HG03354 (cell line): ENCODE data around the gene IRF1.
"Not testable (repeated sequence)": the region's sequence is repeated elsewhere in the genome, so short reads cannot be mapped to it uniquely, and the experiment has no call there.

ENCODE experiments used
- ATAC-seq: cut with Tn5 transposase; IDR thresholded peaks from one replicate; pipeline ENCODE4 v1.9.1; 2021; ENCODE audit warnings: mild to moderate bottlenecking; ENCODE audit not compliant: unreplicated experiment, poor library complexity, severe bottlenecking

Gene IRF1

DNA sequence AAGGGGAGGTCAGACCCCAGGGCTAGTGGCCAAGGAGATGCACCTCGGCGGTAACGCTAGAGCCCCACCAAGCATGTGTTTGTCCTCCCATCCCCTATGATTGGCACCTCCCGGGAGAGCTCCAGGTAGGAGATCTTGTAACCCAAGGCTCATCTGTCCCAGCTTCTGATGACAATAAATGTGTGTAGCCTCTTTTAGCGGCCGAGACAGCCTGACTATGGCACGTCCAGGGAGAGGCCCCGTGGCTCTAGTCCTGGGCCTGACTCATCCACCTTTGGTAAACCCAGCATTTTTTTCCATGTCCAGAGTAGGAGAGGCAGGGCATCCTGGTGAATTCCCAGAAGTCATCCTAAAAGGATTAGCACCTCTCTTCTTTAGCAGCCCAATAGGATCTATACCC is 39.2 kb downstream of the IRF1 start:
- ATAC-seq = no peak

DNA sequence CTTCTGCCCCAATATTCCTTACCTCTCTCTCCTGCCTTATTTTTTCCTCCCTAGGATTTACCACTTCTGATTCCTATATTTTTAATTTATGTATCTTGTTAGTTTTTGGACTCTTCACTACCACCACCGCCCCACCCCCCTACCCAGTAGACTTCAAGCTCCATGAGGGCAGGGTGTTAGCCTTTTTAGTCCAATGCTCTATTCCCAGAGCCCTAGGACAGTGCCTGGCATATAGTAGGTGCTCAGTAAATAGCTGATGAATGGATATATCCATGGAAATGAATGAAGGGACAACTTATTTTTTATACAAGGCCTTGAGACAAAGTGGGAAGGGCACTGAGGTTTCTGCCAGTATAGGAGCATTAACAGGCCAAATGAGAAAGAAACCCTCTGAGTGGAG is 41.5 kb downstream of the IRF1 start:
- ATAC-seq = no peak

DNA sequence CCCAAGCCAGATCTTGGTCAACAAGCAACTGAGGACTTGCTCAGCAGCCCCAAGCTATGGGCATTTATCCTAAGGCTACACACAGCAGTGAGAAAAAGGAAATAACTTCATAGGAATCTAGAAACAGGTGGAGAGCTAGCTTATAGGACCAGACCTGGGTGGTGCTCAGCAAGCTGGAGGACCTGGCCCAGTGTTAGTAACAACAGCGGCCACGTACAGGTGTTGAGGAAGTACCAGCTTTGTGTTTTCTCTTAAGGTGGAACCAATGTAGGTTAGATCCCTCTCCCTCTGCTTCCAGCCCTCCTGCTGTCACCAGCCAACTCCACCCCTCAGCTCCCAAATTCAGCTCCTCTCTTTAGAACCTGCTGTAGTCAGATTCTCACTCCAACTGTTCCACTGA is 43.4 kb downstream of the IRF1 start:
- no peak for ATAC-seq

DNA sequence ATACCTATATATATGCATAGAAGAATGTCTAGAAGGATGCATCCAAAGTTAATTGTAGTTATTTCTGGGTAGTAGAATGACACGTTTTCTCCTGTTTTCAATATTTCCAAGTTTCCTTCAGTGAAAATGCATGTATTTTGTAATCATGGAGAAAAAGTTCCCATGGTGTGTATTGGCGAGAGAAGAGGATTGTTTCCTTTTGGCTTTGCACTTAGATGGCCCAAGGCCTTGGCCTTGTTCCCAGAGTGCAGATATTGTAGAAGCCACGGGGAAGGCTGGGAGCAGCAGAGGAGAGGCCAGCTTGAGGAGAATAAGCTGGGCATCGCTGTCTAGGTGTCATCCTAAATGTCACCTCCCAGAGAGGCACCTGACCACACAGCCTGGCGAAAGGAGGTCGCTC is 44.0 kb downstream of the IRF1 start:
- no peak for ATAC-seq

DNA sequence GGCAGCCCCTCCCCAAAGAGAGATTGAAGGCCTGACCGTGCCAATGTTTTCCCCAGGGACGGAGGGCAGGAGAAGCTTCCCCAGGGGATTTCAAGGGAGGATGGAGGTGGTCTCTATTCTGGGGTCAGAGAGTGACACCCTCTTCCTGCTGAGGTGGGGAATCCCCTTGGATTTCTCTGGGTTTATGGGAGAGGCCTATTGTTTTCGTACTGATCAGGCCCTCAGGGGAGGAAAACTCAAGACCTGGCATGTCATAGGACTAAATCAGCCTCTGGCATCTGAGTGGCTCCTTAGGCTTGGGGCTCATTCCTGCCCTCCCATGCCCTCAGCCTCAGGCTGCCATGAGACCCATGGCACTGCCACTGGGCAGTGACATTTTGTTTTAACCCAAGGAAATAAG is 44.6 kb downstream of the IRF1 start:
- no peak for ATAC-seq

DNA sequence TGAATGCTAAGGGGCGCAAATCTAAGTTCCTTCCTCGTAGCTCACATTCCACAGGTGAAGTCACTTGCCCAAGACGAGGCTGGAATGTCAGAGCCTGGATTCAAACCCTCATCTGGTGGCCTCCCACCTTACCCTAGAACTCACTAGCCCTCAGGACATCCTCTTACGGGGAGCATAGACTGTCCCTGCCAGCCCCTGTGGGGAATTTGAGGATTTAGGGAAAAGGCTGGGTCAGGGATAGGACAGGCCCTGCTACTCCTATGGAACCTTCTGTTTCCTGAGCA is 45.0 kb downstream of the IRF1 start:
- ATAC-seq = no peak

DNA sequence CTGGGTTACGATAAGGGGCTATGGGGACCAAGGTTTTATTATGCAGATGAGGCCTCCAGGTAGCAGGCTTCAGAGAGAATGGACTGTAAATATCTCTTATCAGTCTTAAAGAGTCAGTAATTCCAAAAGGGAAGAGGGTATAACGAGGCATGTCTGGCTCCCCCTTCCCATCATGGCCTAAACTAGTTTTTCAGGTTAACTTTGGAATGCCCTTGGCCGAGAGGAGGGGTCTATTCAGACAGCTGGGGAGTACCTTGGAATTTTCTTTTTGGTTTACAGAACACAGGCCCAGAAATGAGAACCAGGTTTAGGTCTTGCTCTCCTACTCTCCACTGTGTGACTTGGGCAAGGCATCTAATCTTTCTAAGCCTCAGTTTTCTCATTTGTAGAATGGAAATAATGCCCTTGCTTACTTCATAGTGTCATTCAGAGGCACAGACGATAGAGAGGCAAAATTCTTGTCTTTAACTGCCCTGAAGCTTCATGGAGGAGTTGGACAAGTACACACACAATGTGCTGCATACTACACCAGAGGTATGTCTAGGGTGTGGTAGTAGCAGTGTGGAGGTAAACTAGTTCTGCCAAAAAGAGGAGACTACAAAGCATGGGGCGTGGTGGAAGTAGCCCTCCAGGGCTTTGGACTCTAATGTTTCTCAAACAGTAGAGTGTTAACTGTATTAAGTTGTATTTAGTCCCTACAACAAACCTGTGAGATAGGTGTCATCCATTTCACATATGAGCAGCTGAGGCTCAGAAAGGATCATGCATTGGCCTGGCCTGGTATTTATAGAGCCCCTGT is 45.5 kb downstream of the IRF1 start:
- no peak for ATAC-seq

DNA sequence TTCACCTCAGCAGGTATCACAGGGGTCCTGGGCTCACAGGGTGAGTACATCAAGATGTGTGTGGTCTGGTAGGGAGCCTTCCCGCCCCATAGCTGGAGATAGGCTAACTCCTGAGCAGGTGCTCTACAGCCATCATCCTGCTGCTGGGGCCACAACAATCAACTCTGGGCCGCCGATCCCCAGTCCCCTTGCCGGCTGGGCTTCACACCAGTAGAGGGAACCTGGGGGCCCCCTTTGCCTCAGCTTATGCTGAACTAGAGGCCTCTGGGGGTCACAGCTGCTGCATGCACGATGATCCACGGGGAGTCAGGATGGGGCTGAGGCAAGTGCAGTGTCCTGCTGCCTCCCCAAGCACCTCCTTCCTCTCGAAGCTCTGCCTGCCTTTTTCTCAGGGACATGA is 46.5 kb downstream of the IRF1 start:
- ATAC-seq = no peak

DNA sequence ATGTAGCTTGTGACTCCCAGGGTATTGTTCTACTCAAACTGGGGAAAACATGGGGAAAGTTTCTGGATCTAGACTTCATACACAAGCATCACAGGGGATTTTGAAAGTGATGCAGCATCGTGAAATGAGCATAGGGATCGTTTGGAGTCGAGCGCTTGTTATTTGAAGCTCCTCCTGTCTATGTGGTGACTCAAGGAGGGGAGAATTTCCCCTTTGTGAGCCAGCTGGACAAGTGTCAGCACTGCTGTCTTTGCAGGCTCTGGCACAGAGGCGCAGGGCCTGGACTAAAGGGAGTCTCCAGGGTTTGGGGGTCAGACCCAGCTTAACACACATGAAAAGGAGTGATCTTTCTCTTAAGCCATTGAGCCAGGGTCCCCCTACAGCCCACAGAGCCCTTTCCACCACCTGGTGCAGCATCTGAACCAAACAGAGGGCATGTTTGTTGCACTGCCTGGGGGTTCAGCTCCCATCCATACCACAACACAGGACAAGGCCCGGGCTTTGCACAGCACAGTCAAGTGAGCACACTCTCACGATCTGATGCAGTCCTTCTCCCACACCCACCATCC is 51.0 kb downstream of the IRF1 start:
- no peak for ATAC-seq

DNA sequence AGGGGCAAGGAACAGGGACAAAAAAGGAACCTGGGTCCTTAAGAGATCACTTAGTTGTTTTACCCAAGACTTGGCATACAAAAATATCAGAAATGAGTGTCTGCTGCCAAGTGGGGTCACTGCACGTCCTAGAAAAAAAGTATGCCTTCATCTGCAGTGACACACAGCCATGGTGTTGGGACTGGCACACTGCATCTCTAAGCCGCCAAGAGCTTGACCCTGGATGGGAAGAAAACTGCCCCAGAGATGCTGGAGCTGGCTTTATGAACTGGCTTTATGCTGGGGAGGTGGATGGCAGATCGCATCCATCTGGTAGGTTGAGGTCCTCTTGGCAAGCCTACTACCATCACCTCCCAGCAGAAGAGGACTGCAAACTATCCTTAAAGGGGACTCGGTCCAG is 51.7 kb downstream of the IRF1 start:
- ATAC-seq = no peak

DNA sequence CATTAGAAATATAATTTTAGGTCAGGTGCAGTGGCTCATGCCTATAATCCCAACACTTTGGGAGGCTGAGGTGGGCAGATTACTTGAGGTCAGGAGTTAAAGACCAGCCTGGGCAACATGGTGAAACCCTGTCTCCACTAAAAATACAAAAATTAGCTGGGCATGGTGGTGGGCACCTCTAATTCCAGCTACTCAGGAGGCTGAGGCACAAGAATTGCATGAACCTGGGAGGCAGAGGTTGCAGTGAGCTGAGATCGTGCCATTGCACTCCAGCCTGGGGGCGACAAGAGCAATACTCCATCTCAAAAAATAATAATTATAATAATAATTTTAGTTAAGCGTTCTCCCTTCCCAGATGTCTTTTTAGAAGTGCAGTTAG is 52.3 kb downstream of the IRF1 start:
- not testable (repeated sequence) for ATAC-seq

DNA sequence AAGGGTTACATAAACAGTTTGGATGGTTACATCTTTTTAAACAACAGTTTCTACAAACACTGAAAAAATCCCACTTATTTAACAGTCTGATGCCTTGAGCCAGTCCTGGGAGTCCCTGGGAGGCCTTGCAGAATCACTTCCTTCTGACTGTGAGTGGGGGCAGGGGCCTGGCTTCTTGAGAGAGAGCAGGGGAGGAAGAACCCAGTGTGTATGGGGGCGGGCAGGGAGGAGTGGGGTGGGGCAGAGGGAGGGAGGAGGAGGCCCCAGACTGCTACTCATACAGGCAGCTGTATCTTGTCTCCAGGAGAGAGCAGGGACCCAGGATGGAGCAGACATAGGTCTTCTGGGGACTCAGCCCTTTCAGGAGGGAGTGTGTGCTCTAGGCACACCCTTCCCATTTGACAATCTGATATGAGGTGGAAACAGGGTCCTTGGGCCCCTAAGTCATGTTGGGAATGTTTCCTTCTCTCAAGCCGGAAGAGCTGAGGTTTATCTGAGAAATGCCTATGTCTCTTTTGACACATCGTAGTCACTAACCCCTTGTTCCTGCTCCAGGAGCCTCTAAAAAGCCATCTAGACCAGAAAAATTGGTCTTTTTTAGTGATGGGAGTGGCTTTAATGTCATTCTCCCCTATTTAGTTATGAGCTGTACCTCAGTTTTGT is 52.8 kb downstream of the IRF1 start:
- peak; percentile 89 for ATAC-seq

DNA sequence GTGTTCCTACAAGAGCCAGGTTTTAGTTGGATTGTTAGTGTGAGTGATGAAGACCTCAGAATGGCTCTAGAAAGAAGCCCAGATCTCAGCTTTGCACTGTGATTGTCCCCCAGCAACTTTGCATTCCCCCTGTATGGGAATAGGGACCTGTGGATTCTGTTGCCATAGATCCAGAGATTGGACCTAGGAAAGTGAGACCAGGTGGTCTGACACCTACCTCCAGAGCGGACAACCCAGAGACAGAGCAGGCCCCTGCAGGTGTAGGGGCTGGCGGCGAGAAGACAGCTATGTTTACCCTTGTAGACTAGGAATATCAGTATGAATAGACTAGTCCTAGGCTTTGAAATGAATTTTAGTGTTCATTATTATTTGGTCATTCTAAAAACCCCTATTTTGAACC is 53.6 kb downstream of the IRF1 start:
- peak; percentile 7 for ATAC-seq

DNA sequence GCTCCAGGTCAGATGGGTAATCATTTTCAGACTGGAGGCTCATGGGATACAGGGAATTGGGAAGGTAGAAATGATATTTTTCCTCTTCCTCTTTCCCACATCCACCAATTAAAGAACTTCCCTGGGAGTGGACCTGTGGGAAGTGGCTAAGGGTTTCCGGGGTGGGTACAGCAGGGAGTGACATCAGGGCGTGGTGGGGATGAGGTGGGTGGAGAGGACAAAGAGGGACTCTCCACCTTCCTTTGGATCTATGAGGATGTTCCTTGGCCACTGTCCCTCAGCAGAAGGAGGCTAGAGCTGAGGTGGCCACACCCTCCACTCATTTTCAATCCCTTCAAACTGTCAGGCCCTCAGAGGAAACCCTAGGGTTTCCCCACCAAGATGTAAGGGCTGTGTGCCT is 54.7 kb downstream of the IRF1 start:
- no peak for ATAC-seq

DNA sequence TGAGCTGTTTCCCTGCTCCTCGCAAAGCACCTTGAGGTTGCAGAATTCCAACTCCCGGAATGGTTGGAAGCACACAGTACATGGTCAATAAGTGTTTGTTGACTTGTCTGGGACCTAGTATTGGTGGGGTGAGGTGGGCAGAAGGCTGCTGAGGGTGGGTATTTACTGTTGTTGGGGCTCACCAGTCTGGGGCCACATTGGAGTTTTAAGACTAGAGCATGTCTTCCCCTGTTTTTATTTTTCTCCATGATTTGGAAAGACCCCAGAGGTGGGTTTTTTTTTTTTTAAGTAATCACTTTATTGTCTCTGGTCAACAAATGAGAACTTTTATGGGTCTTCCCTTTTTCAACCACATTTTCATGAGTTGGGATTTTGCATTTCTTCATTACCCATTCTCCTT is 55.1 kb downstream of the IRF1 start:
- ATAC-seq = no peak

DNA sequence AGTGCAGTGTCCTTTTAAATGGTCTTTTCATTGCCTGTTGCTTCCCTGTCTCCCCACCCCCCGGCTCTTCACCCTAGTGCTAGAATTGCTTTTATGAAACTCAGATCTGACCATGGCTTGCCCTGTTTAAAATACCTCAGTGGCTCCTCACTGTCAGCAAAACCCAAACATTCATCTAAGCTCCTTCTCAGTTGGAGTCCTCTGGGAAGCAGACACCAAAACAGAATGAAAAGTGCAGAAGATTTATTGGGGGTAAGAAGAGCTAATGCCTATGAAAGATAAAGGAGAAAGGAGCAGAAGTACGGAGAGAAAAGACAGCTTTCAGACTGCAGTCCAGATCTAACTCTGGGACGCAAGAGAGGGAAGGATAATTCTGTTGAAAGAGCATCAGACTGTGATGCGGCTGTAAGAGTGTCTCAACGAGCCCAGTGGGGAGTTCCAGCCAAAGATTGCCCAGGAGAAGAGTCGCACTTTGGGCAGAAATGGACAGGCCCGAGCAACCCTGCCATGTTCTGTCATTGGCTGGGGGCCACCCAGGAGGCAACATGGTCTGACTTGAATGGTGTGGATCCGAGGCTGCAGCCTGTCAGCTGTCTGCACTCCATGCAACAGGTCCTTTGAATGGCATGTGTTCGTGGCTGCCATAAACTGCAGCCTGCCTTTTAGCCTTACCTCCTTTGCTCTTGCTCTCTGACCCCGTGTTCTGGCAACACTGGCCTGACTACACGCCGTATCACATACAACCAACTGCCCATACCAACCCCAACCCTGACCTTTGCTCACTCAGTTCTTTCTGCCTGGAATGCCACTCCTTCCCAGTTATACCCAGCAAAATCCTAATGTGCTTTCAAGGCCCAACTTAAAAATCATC is 55.9 kb downstream of the IRF1 start:
- ATAC-seq = no peak

DNA sequence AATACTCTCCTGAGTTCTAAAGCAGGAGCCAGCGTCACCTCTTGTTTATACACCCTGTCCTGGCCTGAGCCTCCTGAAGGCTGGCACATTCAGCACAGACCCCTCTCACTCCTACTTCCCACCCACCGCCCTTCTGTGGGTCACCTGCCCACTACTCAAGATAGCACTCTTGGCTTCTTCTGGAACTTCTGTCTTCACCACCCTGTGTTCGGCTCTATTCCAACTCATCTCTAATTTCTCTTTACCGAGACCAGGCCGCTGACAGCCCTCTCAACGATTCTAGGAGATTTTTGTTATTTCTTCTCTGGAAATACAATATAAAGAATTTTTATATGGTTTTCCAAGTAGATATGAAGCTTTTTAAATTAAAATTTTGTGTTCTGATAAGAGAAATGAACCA is 57.4 kb downstream of the IRF1 start:
- ATAC-seq = no peak

DNA sequence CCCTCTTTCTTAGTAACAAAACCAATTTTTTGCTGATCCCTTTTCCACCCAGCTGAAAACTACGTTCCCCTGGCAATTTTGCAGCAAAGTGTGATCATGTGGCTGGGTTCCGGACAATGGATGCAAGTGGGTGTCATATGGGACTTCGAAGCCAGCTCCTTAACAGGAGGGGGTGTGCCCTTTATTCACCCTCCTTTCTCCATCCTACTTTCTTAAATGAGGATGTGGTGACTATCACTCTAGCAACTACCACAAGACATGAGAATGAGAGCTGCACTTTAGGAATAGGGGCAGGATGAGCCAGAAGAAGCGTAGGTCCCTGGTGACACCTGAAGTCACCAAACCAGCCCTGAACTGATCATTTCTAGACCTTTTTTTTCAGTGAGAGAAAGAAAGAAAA is 58.9 kb downstream of the IRF1 start:
- ATAC-seq = no peak
